ENCODE measurements around the gene OTUD3.
"Not testable (repeated sequence)": the region's sequence is repeated elsewhere in the genome, so short reads cannot be mapped to it uniquely, and the experiment has no call there.

Gene OTUD3

GRCh38 chr1:19880841-19881240 is 1.4 kb upstream of the OTUD3 start:
- not testable (repeated sequence) for H3K9ac ChIP-seq (ENCODE audit: low read length in 5 of 5); H3K36me3 ChIP-seq (ENCODE audit: control insufficient read depth in 5 of 5, insufficient read depth in 5 of 5, low read length in 5 of 5); H3K9me3 ChIP-seq (ENCODE audit: control insufficient read depth in 5 of 5, low read length in 5 of 5); H3K4me3 ChIP-seq (ENCODE audit: low read depth in 1 of 5, low read length in 5 of 5); H3K27me3 ChIP-seq (ENCODE audit: control insufficient read depth in 5 of 5, insufficient read depth in 4 of 5, low read length in 5 of 5); H3K27ac ChIP-seq (ENCODE audit: low read depth, low read length)
- peaks cover 4 to 21% (median 17%) of the 10 kb centered on the region in 5 donors for H3K4me1 ChIP-seq (ENCODE audit: control insufficient read depth in 5 of 5, insufficient read depth in 5 of 5, low read length in 5 of 5)

GRCh38 chr1:19884312-19884711 is 2.1 kb downstream of the OTUD3 start:
- Histone ChIP-seq H3K4me3 (ENCODE audit: low read depth in 1 of 5, low read length in 5 of 5) (no peak overlapping the region), H3K36me3 (ENCODE audit: control insufficient read depth in 5 of 5, insufficient read depth in 5 of 5, low read length in 5 of 5) (no peaks in the 10 kb centered on the region), H3K9ac (ENCODE audit: low read length in 5 of 5) (peak overlapping the region in 1 of 5 donors; percentile 5), H3K9me3 (ENCODE audit: control insufficient read depth in 5 of 5, low read length in 5 of 5) (no peaks in the 10 kb centered on the region), H3K4me1 (ENCODE audit: control insufficient read depth in 5 of 5, insufficient read depth in 5 of 5, low read length in 5 of 5) (peaks cover 4 to 21% (median 17%) of the 10 kb centered on the region in 5 donors), H3K27ac (ENCODE audit: low read depth, low read length) (no peak overlapping the region), H3K27me3 (ENCODE audit: control insufficient read depth in 5 of 5, insufficient read depth in 4 of 5, low read length in 5 of 5) (no peaks in the 10 kb centered on the region)

- no peak overlapping the region for H3K4me3 ChIP-seq (ENCODE audit: low read depth in 1 of 5, low read length in 5 of 5)
- no peak overlapping the region for H3K27ac ChIP-seq (ENCODE audit: low read depth, low read length)
- no peaks in the 10 kb centered on the region for H3K9me3 ChIP-seq (ENCODE audit: control insufficient read depth in 5 of 5, low read length in 5 of 5)
- H3K36me3 ChIP-seq (ENCODE audit: control insufficient read depth in 5 of 5, insufficient read depth in 5 of 5, low read length in 5 of 5), result peaks cover 0 to 5% (median 2%) of the 10 kb centered on the region in 5 donors
- no peaks in the 10 kb centered on the region for H3K27me3 ChIP-seq (ENCODE audit: control insufficient read depth in 5 of 5, insufficient read depth in 4 of 5, low read length in 5 of 5)
- peak overlapping the region in 1 of 5 donors; percentile 22 for H3K9ac ChIP-seq (ENCODE audit: low read length in 5 of 5)
- peaks cover 4 to 21% (median 17%) of the 10 kb centered on the region in 5 donors for H3K4me1 ChIP-seq (ENCODE audit: control insufficient read depth in 5 of 5, insufficient read depth in 5 of 5, low read length in 5 of 5)
Observed at GRCh38 chr1:19885821-19886220, 3.6 kb downstream of the OTUD3 start.

- Histone ChIP-seq H3K4me1 (ENCODE audit: control insufficient read depth in 5 of 5, insufficient read depth in 5 of 5, low read length in 5 of 5) (peaks cover 2 to 16% (median 12%) of the 10 kb centered on the region in 5 donors), H3K9ac (ENCODE audit: low read length in 5 of 5) (no peak overlapping the region), H3K4me3 (ENCODE audit: low read depth in 1 of 5, low read length in 5 of 5) (no peak overlapping the region), H3K27ac (ENCODE audit: low read depth, low read length) (no peak overlapping the region), H3K9me3 (ENCODE audit: control insufficient read depth in 5 of 5, low read length in 5 of 5) (no peaks in the 10 kb centered on the region), H3K36me3 (ENCODE audit: control insufficient read depth in 5 of 5, insufficient read depth in 5 of 5, low read length in 5 of 5) (peaks cover 16 to 26% (median 20%) of the 10 kb centered on the region in 5 donors), H3K27me3 (ENCODE audit: control insufficient read depth in 5 of 5, insufficient read depth in 4 of 5, low read length in 5 of 5) (no peaks in the 10 kb centered on the region)
Observed at GRCh38 chr1:19888112-19888511, 5.9 kb downstream of the OTUD3 start.

- peaks cover 26 to 40% (median 32%) of the 10 kb centered on the region in 5 donors for H3K36me3 ChIP-seq (ENCODE audit: control insufficient read depth in 5 of 5, insufficient read depth in 5 of 5, low read length in 5 of 5)
Observed at GRCh38 chr1:19889656-19890055, 7.5 kb downstream of the OTUD3 start.

GRCh38 chr1:19892129-19892528 is 9.9 kb downstream of the OTUD3 start:
- H3K9me3 ChIP-seq (ENCODE audit: control insufficient read depth in 5 of 5, low read length in 5 of 5), result no peaks in the 10 kb centered on the region
- no peaks in the 10 kb centered on the region for H3K27me3 ChIP-seq (ENCODE audit: control insufficient read depth in 5 of 5, insufficient read depth in 4 of 5, low read length in 5 of 5)
- no peak overlapping the region for H3K27ac ChIP-seq (ENCODE audit: low read depth, low read length)
- H3K9ac ChIP-seq (ENCODE audit: low read length in 5 of 5), result no peak overlapping the region
- H3K36me3 ChIP-seq (ENCODE audit: control insufficient read depth in 5 of 5, insufficient read depth in 5 of 5, low read length in 5 of 5), result peaks cover 37 to 57% (median 47%) of the 10 kb centered on the region in 5 donors
- H3K4me3 ChIP-seq (ENCODE audit: low read depth in 1 of 5, low read length in 5 of 5), result no peak overlapping the region
- H3K4me1 ChIP-seq (ENCODE audit: control insufficient read depth in 5 of 5, insufficient read depth in 5 of 5, low read length in 5 of 5), result no peaks in the 10 kb centered on the region

More at GRCh38 chr1:19889656-19890055, 7.5 kb downstream of the OTUD3 start:
- no peak overlapping the region for H3K27ac ChIP-seq (ENCODE audit: low read depth, low read length)
- no peak overlapping the region for H3K4me3 ChIP-seq (ENCODE audit: low read depth in 1 of 5, low read length in 5 of 5)
- no peaks in the 10 kb centered on the region for H3K9me3 ChIP-seq (ENCODE audit: control insufficient read depth in 5 of 5, low read length in 5 of 5)
- H3K4me1 ChIP-seq (ENCODE audit: control insufficient read depth in 5 of 5, insufficient read depth in 5 of 5, low read length in 5 of 5), result peaks cover 0 to 4% (median 0%) of the 10 kb centered on the region in 5 donors
- H3K27me3 ChIP-seq (ENCODE audit: control insufficient read depth in 5 of 5, insufficient read depth in 4 of 5, low read length in 5 of 5), result no peaks in the 10 kb centered on the region
- no peak overlapping the region for H3K9ac ChIP-seq (ENCODE audit: low read length in 5 of 5)

GRCh38 chr1:19892628-19893168 is 10.5 kb downstream of the OTUD3 start:
- no peak overlapping the region for H3K4me3 ChIP-seq (ENCODE audit: low read depth in 1 of 5, low read length in 5 of 5)
- no peaks in the 10 kb centered on the region for H3K4me1 ChIP-seq (ENCODE audit: control insufficient read depth in 5 of 5, insufficient read depth in 5 of 5, low read length in 5 of 5)
- no peak overlapping the region for H3K9ac ChIP-seq (ENCODE audit: low read length in 5 of 5)
- no peak overlapping the region for H3K27ac ChIP-seq (ENCODE audit: low read depth, low read length)
- H3K36me3 ChIP-seq (ENCODE audit: control insufficient read depth in 5 of 5, insufficient read depth in 5 of 5, low read length in 5 of 5), result peaks cover 40 to 61% (median 51%) of the 10 kb centered on the region in 5 donors
- no peaks in the 10 kb centered on the region for H3K27me3 ChIP-seq (ENCODE audit: control insufficient read depth in 5 of 5, insufficient read depth in 4 of 5, low read length in 5 of 5)
- H3K9me3 ChIP-seq (ENCODE audit: control insufficient read depth in 5 of 5, low read length in 5 of 5), result no peaks in the 10 kb centered on the region

- peaks cover 41 to 63% (median 55%) of the 10 kb centered on the region in 5 donors for H3K36me3 ChIP-seq (ENCODE audit: control insufficient read depth in 5 of 5, insufficient read depth in 5 of 5, low read length in 5 of 5)
- H3K4me1 ChIP-seq (ENCODE audit: control insufficient read depth in 5 of 5, insufficient read depth in 5 of 5, low read length in 5 of 5), result no peaks in the 10 kb centered on the region
- no peak overlapping the region for H3K4me3 ChIP-seq (ENCODE audit: low read depth in 1 of 5, low read length in 5 of 5)
Observed at GRCh38 chr1:19893687-19894086, 11.5 kb downstream of the OTUD3 start.

GRCh38 chr1:19894218-19894617 is 12.0 kb downstream of the OTUD3 start:
- Histone ChIP-seq H3K9me3 (ENCODE audit: control insufficient read depth in 5 of 5, low read length in 5 of 5) (no peaks in the 10 kb centered on the region), H3K4me1 (ENCODE audit: control insufficient read depth in 5 of 5, insufficient read depth in 5 of 5, low read length in 5 of 5) (no peaks in the 10 kb centered on the region), H3K27ac (ENCODE audit: low read depth, low read length) (no peak overlapping the region), H3K27me3 (ENCODE audit: control insufficient read depth in 5 of 5, insufficient read depth in 4 of 5, low read length in 5 of 5) (no peaks in the 10 kb centered on the region), H3K4me3 (ENCODE audit: low read depth in 1 of 5, low read length in 5 of 5) (no peak overlapping the region), H3K9ac (ENCODE audit: low read length in 5 of 5) (no peak overlapping the region), H3K36me3 (ENCODE audit: control insufficient read depth in 5 of 5, insufficient read depth in 5 of 5, low read length in 5 of 5) (peaks cover 46 to 68% (median 60%) of the 10 kb centered on the region in 5 donors)

More at GRCh38 chr1:19893687-19894086, 11.5 kb downstream of the OTUD3 start:
- Histone ChIP-seq H3K9ac (ENCODE audit: low read length in 5 of 5) (no peak overlapping the region), H3K27ac (ENCODE audit: low read depth, low read length) (no peak overlapping the region), H3K9me3 (ENCODE audit: control insufficient read depth in 5 of 5, low read length in 5 of 5) (no peaks in the 10 kb centered on the region), H3K27me3 (ENCODE audit: control insufficient read depth in 5 of 5, insufficient read depth in 4 of 5, low read length in 5 of 5) (no peaks in the 10 kb centered on the region)

GRCh38 chr1:19901653-19902052 is 19.5 kb downstream of the OTUD3 start:
- Histone ChIP-seq H3K4me3 (ENCODE audit: low read depth in 1 of 5, low read length in 5 of 5) (no peak overlapping the region), H3K4me1 (ENCODE audit: control insufficient read depth in 5 of 5, insufficient read depth in 5 of 5, low read length in 5 of 5) (no peaks in the 10 kb centered on the region), H3K36me3 (ENCODE audit: control insufficient read depth in 5 of 5, insufficient read depth in 5 of 5, low read length in 5 of 5) (peaks cover 31 to 59% (median 48%) of the 10 kb centered on the region in 5 donors), H3K9me3 (ENCODE audit: control insufficient read depth in 5 of 5, low read length in 5 of 5) (no peaks in the 10 kb centered on the region), H3K27ac (ENCODE audit: low read depth, low read length) (no peak overlapping the region), H3K9ac (ENCODE audit: low read length in 5 of 5) (no peak overlapping the region), H3K27me3 (ENCODE audit: control insufficient read depth in 5 of 5, insufficient read depth in 4 of 5, low read length in 5 of 5) (no peaks in the 10 kb centered on the region)
